ENCODE results near the gene LURAP1L. TPM values are rescaled to one million over a fixed set of nuclear protein-coding genes. Genes with fewer than 3 reads are reported as not detected.

Gene LURAP1L
- total and polyA plus RNA-seq, 9 of the 15 experiments (the other 6 are each of a cell fraction or from before 2014, with no cell fraction given), result 0.06 to 0.28 (median 0.07) TPM; not detected in 4

- TF ChIP-seq ARID3B (CRISPR knock-in tag; IDR thresholded peaks at IDR 0.05; ENCODE audit: borderline replicate concordance), result no peak
- TF ChIP-seq POU5F1 (IDR thresholded peaks at IDR 0.05; ENCODE audit: borderline replicate concordance, low read depth, low read length, partially characterized antibody), result no peak
- TF ChIP-seq TSC22D4 (tag; IDR thresholded peaks at IDR 0.05), result no peak
- TF ChIP-seq RAD51 (IDR thresholded peaks at IDR 0.05; ENCODE audit: borderline replicate concordance, low read depth), result no peak
- peak in 1 of 2 experiments; percentile 25; a peak in 1 of 4 replicates for TF ChIP-seq TRIM24 (IDR thresholded peaks at IDR 0.05)
- TF ChIP-seq CEBPB (tag; IDR thresholded peaks at IDR 0.05), result peak; percentile 44; the same call in 1 of the 2 replicates
- TF ChIP-seq MEIS2 (IDR thresholded peaks at IDR 0.05; ENCODE audit: partially characterized antibody), result peak; percentile 62
- TF ChIP-seq BRD4 (IDR thresholded peaks at IDR 0.05), result no peak
- TF ChIP-seq KHSRP (IDR thresholded peaks at IDR 0.05), result no peak
- TF ChIP-seq JUND (IDR thresholded peaks at IDR 0.05; ENCODE audit: borderline replicate concordance, low read depth, low read length), result peak; percentile 76
- TF ChIP-seq JUND (tag; IDR thresholded peaks at IDR 0.05; ENCODE audit: borderline replicate concordance, low read depth, low read length), result peak; percentile 77
- no peak for TF ChIP-seq FOXK1 (CRISPR knock-in tag; IDR thresholded peaks at IDR 0.05; ENCODE audit: borderline replicate concordance)
- TF ChIP-seq MCM2 (IDR thresholded peaks at IDR 0.05; ENCODE audit: low read depth), result no peak
- TF ChIP-seq JUN (IDR thresholded peaks at IDR 0.05; ENCODE audit: borderline replicate concordance, low read depth, low read length), result 0 out of 2 replicates have a peak, but pooled peaks have one; percentile 40
- TF ChIP-seq JUN (CRISPR knock-in tag; IDR thresholded peaks at IDR 0.05; ENCODE audit: borderline replicate concordance), result no peak
- TF ChIP-seq USF2 (CRISPR knock-in tag; IDR thresholded peaks at IDR 0.05), result 0 out of 2 replicates have a peak, but pooled peaks have one; percentile 15
- no peak for TF ChIP-seq POLR2A (conservative IDR thresholded peaks at IDR 0.05)
- peak; percentile 88 for TF ChIP-seq ATF4 (CRISPR knock-in tag; IDR thresholded peaks at IDR 0.05)
- no peak for TF ChIP-seq DIDO1 (tag; IDR thresholded peaks at IDR 0.05; ENCODE audit: low read depth)
- TF ChIP-seq GTF3C2 (IDR thresholded peaks at IDR 0.05; ENCODE audit: borderline replicate concordance, extremely low read depth, insufficient read length), result no peak
- no peak for TF ChIP-seq SETDB1 (IDR thresholded peaks at IDR 0.05; ENCODE audit: low read length)
These were observed 39.4 kb downstream of the LURAP1L start (continued) for GRCh38 chr9:12813960-12814876.
